Stimulated activated naive CD4-positive, alpha-beta T cell treated with Interleukin-2 at 50 U/mL for 16 hours (primary cell): ENCODE measurements around the gene TNNI2.
"Not testable (repeated sequence)": the region's sequence is repeated elsewhere in the genome, so short reads cannot be mapped to it uniquely, and the experiment has no call there.

Source experiments
- DNase-seq: peaks from one replicate; lab custom pipeline; 2025; lab: John Stamatoyannopoulos, UW

TNNI2 gene

GRCh38 chr11:1838426-1839144 is at the start of gene TNNI2:
TNNI2 (plus strand) TSS chr11:1838981; CDS start chr11:1839697, 716 bp downstream.
- no peak for DNase-seq

GRCh38 chr11:1791912-1792311 is 46.9 kb upstream of the TNNI2 start:
- no peak for DNase-seq

GRCh38 chr11:1792461-1792860 is 46.3 kb upstream of the TNNI2 start:
- no peak for DNase-seq

DNA sequence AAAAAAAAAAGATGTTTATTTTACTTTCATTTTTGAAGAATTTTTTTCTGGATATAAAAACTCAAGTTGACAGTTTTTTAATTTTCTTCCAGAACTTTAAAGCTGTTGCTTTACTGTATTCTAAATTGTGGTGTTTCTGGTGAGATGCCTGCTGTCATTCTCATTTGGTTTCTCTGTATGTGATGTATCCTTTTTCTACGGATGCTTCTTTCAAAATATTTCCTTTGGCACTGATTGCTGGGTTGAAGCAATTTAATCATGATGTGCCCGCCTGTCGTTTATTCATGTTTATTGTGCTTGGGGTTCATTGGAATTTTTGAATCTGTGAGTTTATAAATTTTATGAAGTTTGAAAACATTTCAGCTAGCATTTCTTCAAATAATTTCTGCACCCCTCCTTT is 45.7 kb upstream of the TNNI2 start:
- no peak for DNase-seq

DNA sequence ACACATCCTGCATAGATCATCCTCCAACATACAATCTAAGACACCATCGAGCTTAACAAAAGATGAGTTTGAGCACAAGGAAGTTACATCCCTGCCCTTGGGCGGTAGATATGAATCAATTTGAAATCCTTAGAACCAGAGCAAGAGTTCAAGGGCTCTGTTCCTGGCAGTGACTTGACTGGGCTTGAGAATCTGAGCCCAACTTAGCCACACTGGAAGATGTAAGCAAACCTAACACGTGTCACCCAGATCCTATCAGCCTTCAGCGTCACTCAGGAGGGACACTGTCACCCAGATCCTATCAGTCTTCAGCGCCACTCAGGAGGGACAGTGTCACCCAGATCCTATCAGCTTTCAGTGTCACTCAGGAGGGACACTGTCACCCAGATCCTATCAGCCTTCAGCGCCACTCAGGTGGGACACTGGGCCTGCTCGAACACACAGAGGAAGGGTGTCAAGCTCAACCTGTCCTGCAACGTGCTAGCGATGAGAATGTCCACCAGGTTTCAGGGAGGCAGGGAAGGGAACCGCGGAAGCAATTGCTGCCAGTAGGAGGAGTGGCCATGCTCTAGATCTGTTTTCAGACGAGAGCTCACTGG is 42.3 kb upstream of the TNNI2 start:
- no peak for DNase-seq

DNA sequence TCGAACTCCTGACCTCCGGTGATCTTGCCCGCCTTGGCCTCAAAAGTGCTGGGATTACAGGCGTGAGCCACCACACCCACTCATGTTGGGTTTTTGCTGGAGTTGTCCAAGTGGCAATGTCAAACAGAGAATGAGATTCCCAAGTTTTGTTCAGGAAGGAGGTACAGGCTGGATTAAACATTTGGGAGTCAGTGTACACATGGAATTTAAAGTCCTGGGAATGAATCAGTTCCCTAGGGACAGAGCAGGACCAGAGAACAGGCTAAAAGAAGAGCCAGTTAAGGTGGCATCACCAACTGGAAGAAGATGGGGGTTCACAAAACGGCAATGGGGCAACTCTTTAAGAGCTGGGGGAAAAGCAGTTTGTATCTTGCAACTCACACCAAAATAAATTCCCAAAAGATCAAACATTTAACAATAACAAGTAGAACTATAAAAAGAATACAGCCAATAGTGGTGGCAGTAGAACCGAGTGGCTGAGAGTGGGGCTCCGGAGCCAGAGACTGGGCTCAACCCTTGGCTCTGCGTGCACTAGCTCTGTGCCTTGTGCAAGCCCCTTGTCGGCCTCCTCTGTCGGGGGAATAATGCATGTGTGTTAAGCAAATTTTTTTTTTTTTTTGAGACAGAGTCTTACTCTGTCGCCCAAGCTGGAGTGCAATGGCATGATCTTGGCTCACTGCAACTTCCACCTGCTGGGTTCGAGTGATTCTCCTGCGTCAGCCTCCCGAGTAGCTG is 41.2 kb upstream of the TNNI2 start:
- no peak for DNase-seq

GRCh38 chr11:1803246-1803645 is 35.5 kb upstream of the TNNI2 start:
- DNase-seq: no peak

DNA sequence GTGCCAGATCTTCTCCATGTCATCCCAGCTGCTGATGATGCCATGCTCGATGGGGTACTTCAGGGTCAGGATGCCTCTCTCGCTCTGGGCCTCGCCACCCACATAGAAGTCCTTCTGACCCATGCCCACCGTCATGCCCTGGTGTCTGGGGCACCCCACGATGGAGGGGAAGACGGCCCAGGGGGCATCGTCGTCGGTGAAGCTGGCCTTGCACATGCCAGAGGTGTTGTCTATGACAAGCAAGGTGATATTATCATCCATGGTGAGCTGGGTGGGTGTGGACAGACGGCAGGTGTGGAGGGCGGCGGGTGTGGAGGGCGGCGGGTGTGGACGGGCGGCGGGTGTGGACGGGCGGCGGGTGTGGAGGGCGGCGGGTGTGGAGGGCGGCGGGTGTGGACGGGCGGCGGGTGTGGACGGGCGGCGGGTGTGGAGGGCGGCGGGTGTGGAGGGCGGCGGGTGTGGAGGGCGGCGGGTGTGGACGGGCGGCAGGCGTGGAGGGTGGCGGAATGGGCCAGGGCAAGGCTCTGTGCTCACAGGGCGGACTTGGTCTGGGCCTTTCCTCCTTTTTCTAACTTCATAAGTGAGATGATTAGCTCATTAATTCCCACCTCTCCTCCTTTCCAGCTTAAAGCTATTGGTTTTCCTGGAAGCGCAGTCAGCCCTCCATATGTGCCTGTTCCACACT is 34.8 kb upstream of the TNNI2 start:
- not testable (repeated sequence) for DNase-seq

DNA sequence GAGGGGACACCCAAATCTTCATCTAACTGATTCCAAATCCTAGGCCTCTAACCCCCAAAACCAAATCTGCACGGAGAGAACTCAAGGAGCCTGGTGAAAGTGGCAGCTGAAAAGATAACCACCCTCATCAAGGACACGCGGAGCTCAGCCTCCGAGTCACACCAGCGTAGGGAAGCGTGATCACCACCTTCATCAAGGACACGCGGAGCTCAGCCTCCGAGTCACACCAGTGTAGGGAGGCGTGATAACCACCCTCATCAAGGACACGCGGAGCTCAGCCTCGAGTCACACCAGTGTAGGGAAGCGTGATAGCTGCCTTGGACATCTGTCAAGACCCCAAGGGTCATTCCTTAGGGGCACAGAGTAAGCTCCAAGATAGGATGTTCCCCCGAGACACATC is 33.3 kb upstream of the TNNI2 start:
- no peak for DNase-seq

GRCh38 chr11:1807264-1807995 is 31.4 kb upstream of the TNNI2 start:
- DNase-seq: no peak

DNA sequence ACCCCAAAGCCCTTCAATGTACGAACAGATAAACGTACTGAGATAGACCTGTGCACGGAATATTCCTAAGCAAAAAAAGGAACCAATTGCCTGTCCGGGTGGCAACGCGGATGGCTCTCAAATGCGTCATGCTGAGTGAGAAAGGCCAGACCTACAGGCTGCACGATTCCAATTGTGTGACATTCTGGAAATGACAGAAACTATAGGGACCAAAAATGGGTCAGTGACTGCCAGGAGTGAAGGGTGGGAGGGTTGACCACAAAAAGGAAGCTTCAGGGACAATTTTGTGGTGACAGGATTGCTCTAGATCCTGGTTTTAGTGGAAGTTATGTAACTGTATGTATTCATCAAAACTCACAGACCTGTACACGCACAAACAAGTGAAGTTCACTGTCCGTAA is 28.0 kb upstream of the TNNI2 start:
- no peak for DNase-seq

- no peak for DNase-seq
Measured at GRCh38 chr11:1812274-1812673, 26.5 kb upstream of the TNNI2 start.

- no peak for DNase-seq
Measured at GRCh38 chr11:1812801-1813200, 26.0 kb upstream of the TNNI2 start.

DNA sequence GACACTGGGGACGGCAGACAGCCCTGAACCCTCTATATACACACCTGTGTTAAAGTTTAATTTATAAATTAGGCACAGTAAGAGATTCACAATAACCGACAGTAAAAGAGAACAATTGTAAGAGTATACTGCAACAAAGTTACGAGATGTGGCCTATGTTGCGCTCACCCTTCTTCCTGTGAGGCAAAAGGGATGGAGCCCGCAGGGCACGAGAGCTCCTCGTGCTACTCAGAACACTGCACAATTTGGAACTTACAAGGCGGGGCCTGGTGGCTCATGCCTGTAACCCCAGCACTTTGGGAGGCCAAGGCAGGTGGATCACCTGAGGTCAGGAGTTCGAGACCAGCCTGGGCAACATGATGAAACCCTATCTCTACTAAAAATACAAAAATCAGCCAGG is 25.4 kb upstream of the TNNI2 start:
- DNase-seq: not testable (repeated sequence)

DNA sequence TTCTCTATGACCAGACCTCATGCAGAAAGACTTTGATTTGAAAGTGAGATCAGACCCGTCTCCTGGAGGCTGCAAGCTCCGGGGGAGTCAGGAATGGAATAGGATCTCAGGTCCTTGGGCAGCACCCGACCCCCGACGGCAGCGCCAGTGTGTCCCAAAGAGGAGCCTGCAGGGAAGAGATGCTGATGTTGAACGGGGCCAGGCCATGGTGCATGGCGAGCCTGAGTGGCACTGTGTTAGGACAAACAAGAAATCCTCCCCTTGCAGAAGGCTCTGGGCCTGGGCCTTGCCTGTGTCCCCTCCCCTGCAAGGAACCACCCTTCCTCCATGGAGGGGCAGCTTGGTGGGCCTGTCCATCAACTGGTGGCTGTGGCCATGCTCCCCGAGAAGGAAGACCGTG is 24.1 kb upstream of the TNNI2 start:
- DNase-seq: no peak

DNA sequence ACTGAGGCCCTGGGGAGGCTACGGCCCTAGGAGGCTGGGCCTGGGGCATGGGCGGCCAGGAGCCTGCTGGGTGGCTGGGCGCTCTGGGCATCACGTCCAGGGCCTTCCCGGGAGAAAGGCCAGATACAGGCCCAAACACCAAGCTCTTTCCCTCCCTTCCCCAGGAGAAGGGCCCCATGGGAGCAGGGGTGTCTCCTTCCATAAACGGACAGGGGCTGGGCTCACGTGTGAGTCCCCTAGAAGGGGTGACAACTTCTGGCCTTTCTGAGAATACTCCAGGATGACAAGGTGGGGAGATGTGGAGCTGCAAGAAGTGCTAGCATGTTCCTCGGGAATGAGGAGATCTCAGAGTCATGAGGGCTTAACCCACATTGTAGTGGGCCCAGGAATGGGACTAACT is 23.5 kb upstream of the TNNI2 start:
- DNase-seq: no peak

- no peak for DNase-seq
Measured at GRCh38 chr11:1815751-1816150, 23.0 kb upstream of the TNNI2 start.

- DNase-seq: no peak
Measured at GRCh38 chr11:1817000-1817399, 21.8 kb upstream of the TNNI2 start.

- DNase-seq: no peak
Measured at GRCh38 chr11:1817511-1817910, 21.3 kb upstream of the TNNI2 start.

DNA sequence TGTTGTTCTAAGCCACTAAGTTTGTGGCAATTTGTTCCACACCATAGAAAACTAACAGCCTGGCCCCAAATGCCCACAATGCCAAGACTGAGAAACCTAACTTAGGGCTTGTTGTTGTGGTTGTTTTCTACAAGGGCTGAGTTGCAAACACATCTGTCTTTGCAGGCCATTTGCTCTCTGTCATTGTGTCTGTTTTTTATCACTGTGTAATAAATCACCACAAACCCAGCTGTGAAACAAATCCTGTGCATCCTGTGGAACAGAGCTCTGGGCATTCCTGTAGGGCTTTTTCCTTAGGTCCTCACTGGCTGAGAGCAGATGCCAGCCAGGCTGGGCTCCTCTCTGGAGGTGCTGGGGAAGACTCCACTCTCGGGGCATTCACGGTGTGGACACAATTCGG is 19.7 kb upstream of the TNNI2 start:
- no peak for DNase-seq

DNA sequence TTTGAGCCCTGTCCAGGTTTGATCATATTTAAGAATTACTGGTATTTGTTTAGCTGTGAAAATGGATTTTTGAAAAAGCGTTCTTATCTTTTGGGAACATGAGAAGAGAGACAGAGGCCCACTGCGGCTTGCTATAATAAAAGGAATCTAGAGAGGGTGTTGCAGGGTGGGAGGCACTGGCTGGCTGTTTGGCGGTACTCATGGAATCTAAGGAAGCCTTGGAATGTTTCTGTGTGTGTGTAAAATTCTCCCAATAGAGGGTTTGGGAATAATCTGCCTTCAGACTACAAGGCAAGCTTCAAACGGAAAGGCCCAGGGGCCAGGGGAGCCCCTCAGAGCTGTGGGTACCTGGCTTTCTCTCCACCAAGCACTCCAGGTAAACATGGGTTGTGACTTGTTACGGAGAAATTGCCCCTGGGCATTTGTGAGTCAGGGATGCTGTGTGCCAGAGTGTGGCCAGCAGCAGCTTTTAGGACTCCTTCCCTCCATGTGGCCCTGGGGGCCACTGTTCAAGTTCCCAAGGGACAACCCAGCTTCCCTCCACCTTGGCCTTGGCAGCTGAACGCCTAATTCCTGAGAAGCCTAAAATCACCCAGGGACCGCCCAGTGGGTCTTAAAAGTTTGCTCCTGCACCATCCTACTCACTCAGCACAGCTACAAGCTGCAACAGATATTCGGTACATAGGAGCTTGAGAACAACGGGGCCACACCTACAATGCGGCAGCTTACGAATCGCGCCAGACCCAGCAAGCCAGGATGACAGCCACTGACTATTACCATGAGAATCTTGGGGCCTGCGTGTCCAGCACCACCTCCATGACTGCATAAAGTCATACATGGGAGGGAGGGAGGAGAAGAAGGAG is 18.1 kb upstream of the TNNI2 start:
- DNase-seq: no peak
